Activated B cell treated with CpG ODN at 0.5 μM for 24 hours (primary cell): ENCODE results near the gene INS. TPM values are rescaled to one million over a fixed set of nuclear protein-coding genes. Genes with fewer than 3 reads are reported as not detected.

Source experiments
- ATAC-seq: fragments of 200-7000 bp; cut with Tn5 transposase; one replicate; pipeline ENCODE4 v1.10.0; 2021; ENCODE audit warnings: low read depth, mild to moderate bottlenecking, moderate library complexity
- CTCF ChIA-PET: fragments of 350-600 bp; sonication (Branson Sonifier 250); formaldehyde crosslinking; loops from one replicate; lab custom pipeline; 2021; ENCODE audit warnings: antibody characterized with exemption; lab: Charles Lee
- POLR2A ChIA-PET: fragments of 350-600 bp; sonication (Branson Sonifier 250); formaldehyde crosslinking; loops from one replicate; lab custom pipeline; 2021; ENCODE audit warnings: antibody characterized with exemption; lab: Charles Lee
- DNase-seq: peaks from one replicate; pipeline ENCODE4 v3.0.0; 2022
- H3K27ac Mint-ChIP-seq: one replicate; pipeline ENCODE4 v1.8.0; 2020; ENCODE audit warnings: mixed read lengths
- H3K27me3 Mint-ChIP-seq: one replicate; pipeline ENCODE4 v1.8.0; 2021; ENCODE audit warnings: mixed read lengths
- H3K36me3 Mint-ChIP-seq: one replicate; pipeline ENCODE4 v1.8.0; 2021; ENCODE audit warnings: low read depth, mixed read lengths
- H3K4me1 Mint-ChIP-seq: one replicate; pipeline ENCODE4 v1.8.0; 2021; ENCODE audit warnings: mixed read lengths
- H3K4me3 Mint-ChIP-seq: one replicate; pipeline ENCODE4 v1.8.0; 2020; ENCODE audit warnings: mild to moderate bottlenecking, mixed read lengths
- H3K9me3 Mint-ChIP-seq: one replicate; pipeline ENCODE4 v1.8.0; 2020; ENCODE audit warnings: mixed read lengths
- intact Hi-C: fragments of 100-400 bp; cut with micrococcal nuclease; formaldehyde crosslinking; loops from one replicate; pipeline ENCODE4 v1.15.1; 2024
- total RNA-seq: library from RNA; stranded (reverse); gene quantifications from 2 replicates; pipeline ENCODE4 v1.2.3, GENCODE V29; 2022
- TF ChIP-seq, protein P1 (sequence below): fragments of 200-600 bp; IDR thresholded peaks from one replicate; pipeline ENCODE4 v1.8.0; 2022; ENCODE audit warnings: antibody characterized with exemption, mild to moderate bottlenecking

The INS gene
- total RNA-seq, 1 donor from 2014 or later = not detected

DNA sequence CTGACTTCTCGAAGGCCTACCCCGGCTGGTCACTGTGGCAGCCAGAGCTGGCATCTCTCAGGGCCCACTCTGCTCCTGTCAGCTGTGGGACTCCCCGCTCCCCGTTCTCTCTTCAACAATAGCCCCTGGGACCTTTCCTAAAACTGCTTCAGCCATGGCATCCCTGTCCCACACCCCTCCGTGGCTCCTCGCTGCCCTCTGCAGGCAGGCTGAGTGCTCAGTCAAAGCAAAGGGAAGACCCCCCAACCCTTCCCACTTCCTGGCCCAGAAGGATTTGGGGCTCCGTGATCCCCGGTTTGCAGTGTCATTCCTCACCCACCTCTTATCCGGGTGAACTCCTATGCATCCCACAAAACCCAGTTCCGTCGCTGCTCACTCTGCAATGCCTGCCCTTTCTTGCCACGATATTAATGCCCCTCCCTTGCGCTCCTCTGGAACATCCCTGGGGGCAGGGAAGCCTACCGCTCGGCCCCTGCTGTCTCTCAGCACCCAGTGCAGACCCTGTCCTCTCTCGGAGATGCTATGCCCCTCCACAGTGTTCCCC lies 12.2 kb upstream of the INS start:
- POLR2A ChIA-PET = no interaction called here

DNA sequence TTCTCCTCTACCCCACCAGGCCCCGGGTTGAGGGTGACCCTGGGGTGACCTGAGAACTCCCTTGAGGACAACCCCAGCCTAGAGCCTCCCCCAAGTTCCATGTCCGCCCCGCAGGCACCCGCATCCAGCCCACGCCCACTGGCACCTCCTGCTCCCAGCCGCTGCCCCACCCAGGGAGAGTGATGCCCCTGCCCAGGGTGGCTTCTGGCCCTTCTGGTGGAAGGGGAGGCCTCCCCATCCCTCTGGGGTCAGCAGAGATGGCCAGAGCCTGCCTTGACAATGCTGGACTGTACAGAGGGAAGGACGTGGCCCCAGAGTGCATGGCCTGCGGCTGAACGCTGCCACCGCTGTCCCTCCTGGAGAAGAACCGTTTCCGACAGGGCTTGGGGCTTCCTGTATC lies 11.7 kb upstream of the INS start:
- H3K4me1 Mint-ChIP-seq = no peaks in the 10 kb centered on the region
- ATAC-seq (no peak), DNase-seq (no peak)
- no peak overlapping the region for H3K27ac Mint-ChIP-seq
- H3K9me3 Mint-ChIP-seq = no peaks in the 10 kb centered on the region
- no peaks in the 10 kb centered on the region for H3K36me3 Mint-ChIP-seq
- H3K4me3 Mint-ChIP-seq = no peak overlapping the region
- ChIA-PET CTCF (no interaction called here), POLR2A (no interaction called here)
- H3K27me3 Mint-ChIP-seq = no peaks in the 10 kb centered on the region
- TF ChIP-seq, protein P1, sequence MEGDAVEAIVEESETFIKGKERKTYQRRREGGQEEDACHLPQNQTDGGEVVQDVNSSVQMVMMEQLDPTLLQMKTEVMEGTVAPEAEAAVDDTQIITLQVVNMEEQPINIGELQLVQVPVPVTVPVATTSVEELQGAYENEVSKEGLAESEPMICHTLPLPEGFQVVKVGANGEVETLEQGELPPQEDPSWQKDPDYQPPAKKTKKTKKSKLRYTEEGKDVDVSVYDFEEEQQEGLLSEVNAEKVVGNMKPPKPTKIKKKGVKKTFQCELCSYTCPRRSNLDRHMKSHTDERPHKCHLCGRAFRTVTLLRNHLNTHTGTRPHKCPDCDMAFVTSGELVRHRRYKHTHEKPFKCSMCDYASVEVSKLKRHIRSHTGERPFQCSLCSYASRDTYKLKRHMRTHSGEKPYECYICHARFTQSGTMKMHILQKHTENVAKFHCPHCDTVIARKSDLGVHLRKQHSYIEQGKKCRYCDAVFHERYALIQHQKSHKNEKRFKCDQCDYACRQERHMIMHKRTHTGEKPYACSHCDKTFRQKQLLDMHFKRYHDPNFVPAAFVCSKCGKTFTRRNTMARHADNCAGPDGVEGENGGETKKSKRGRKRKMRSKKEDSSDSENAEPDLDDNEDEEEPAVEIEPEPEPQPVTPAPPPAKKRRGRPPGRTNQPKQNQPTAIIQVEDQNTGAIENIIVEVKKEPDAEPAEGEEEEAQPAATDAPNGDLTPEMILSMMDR = no peak
- intact Hi-C loops = no loop called here

More for the DNA sequence above, 12.2 kb upstream of the INS start:
- intact Hi-C loops = no loop called here
- TF ChIP-seq, protein P1 = no peak
- CTCF ChIA-PET = no interaction called here
- Mint-ChIP-seq H3K36me3 (no peaks in the 10 kb centered on the region), H3K9me3 (no peaks in the 10 kb centered on the region), H3K4me3 (no peak overlapping the region), H3K27ac (no peak overlapping the region), H3K4me1 (no peaks in the 10 kb centered on the region), H3K27me3 (no peaks in the 10 kb centered on the region)
- no peak for DNase-seq
- ATAC-seq = no peak

DNA sequence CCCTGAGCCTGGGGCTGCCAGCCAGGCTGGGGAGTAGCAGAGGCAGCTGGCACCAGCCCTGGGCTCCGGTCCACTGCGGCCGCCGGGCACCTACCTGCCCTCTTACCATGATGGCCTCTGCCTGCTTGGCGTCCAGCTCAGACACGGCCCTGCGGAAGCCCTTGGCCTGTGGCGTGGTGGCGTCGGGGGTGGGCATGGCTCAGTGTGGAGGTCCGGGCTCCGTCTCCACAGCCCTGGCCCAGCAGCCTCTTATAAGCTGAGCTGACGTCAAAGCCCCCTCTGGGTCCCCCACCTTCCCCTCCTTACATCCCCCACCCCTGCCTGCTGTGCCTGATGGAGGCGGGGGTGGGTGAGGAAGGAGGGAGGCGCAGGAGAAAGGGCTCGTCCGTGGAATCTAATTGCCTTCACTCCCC lies 10.6 kb upstream of the INS start, which contains the start of gene TH:
Gene TH, minus strand, starts transcription at position 225 of the 413 bp plus-strand sequence. Its CDS starts 29 bp downstream, at position 196.
- TF ChIP-seq, protein P1 = no peak
- H3K27ac Mint-ChIP-seq = no peak within 1 kb of the TSS
- peaks cover 4% of the 10 kb centered on the region for H3K27me3 Mint-ChIP-seq
- H3K4me3 Mint-ChIP-seq = no peak within 1 kb of the TSS
- intact Hi-C loops = no loop called here
- no peaks in the 10 kb centered on the region for H3K9me3 Mint-ChIP-seq
- ChIA-PET POLR2A (no interaction called here), CTCF (no interaction called here)
- DNase-seq = no peak
- ATAC-seq = no peak
- no peaks in the 10 kb centered on the region for H3K4me1 Mint-ChIP-seq
- no peaks in the 10 kb centered on the region for H3K36me3 Mint-ChIP-seq

DNA sequence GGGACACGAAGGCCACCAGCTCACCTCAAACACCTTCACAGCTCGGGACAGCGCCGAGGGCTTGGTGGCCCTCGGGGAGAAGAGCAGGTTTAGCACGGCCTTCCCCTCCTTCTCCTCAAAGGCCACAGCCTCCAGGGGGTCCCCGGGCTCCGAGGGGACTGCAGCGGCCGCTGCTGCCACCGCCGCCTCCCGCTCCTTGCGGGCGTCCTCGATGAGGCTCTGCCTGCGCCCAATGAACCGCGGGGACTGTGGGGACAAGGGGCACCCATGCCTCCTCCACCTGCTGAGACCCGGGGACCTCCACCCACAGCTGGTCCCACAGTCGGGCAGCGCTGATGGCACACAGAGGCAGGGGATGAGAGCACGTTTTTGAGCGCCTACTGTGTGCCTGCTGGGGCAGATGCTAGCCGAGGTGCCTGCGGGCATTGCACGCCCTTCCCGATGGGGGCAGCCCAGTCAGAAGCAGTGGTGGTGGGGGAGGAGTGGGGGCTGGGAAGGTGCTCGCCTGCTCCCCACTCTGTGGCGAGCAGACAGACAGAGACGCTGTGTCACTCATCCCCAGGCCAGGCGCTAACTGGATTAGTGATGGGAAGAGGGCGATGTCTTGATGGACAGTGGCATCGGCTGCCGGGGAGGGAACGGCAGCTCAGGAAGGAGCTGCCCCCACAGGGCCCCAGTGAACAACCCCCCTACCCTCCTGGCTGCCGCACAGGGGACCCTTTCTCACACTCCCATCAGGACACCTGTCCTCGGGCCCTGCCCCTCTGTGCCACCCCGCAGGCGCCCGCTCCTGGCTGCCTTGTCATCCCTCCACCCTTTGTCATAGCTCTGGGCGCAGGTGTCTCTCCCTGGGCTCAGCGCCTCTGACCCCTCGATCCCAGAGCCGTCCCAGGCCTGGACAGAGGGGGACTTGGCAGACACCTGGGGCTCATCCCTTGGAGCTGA lies 8.9 kb upstream of the INS start:
- H3K4me3 Mint-ChIP-seq = no peak overlapping the region
- no peak overlapping the region for H3K27ac Mint-ChIP-seq
- ChIA-PET POLR2A (no interaction called here), CTCF (no interaction called here)
- H3K9me3 Mint-ChIP-seq = no peaks in the 10 kb centered on the region
- TF ChIP-seq, protein P1 = no peak
- no peak for DNase-seq
- H3K4me1 Mint-ChIP-seq = no peaks in the 10 kb centered on the region
- peaks cover 6% of the 10 kb centered on the region for H3K27me3 Mint-ChIP-seq
- ATAC-seq = no peak
- intact Hi-C loops = no loop called here
- no peaks in the 10 kb centered on the region for H3K36me3 Mint-ChIP-seq

DNA sequence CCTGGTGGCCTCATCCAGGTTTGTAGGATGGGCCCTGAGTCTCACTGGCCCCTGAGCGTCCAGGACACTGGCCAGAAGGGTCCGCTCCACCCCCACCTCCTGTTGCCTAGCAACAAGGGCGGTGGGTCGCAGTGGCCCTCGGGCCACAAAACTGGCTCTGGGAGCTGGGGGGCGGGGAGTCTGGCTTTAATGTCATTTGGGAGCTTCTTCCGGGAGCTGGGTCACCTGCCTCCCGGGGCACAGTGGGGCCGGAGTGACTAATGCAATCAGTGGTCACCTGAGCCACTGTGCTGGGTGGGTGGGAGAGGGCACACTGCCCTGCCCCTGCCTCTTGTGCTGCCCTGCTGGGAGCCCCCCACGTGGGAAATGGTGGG lies 8.0 kb upstream of the INS start:
- H3K27ac Mint-ChIP-seq = no peak overlapping the region
- no peak for ATAC-seq
- intact Hi-C loops = no loop called here
- H3K4me3 Mint-ChIP-seq = no peak overlapping the region
- no peaks in the 10 kb centered on the region for H3K9me3 Mint-ChIP-seq
- CTCF ChIA-PET = no interaction called here
- H3K27me3 Mint-ChIP-seq = peaks cover 6% of the 10 kb centered on the region
- no peaks in the 10 kb centered on the region for H3K36me3 Mint-ChIP-seq
- POLR2A ChIA-PET = no interaction called here
- no peaks in the 10 kb centered on the region for H3K4me1 Mint-ChIP-seq
- TF ChIP-seq, protein P1 = no peak
- no peak for DNase-seq
